GM23338 (cell line): ENCODE measurements around the gene STAT1.

Experiments used
- CREB1 ChIP-seq: fragments of 250-450 bp; sonication (Bioruptor Pico); IDR thresholded peaks from 2 replicates; pipeline ENCODE4 v1.5.0; 2020; ENCODE audit warnings: low read depth, mild to moderate bottlenecking, moderate library complexity
- EZH2 ChIP-seq: fragments of 200-600 bp; sonication (generic); IDR thresholded peaks from one replicate; pipeline ENCODE4 v1.8.0; 2017; ENCODE audit warnings: antibody characterized with exemption, mild to moderate bottlenecking, low read depth; ENCODE audit not compliant: unreplicated experiment
- NANOG ChIP-seq: IDR thresholded peaks from 2 replicates; pipeline ENCODE4 v1.6.1; 2016; ENCODE audit warnings: antibody characterized with exemption, borderline replicate concordance
- POLR2AphosphoS5 ChIP-seq: IDR thresholded peaks from 2 replicates; pipeline ENCODE4 v1.6.1; 2016; ENCODE audit warnings: antibody characterized with exemption, low read depth
- TF ChIP-seq, protein P1 (sequence below): IDR thresholded peaks from one replicate; pipeline ENCODE4 v1.6.1; 2018; ENCODE audit warnings: antibody characterized with exemption; ENCODE audit not compliant: unreplicated experiment
- TF ChIP-seq, protein P2 (sequence below), 2 experiments: fragments of 200-600 bp in 1 of 2; sonication (generic) in 1 of 2; conservative IDR thresholded peaks; 2 replicates each; pipeline versions ENCODE4 v1.5.1 to v1.6.1; 2016 to 2017; ENCODE audit warnings: antibody characterized with exemption in 2 of 2, low read depth in 2 of 2, mild to moderate bottlenecking in 2 of 2, moderate library complexity in 1 of 2
- TF ChIP-seq, protein P3 (sequence below): IDR thresholded peaks from 2 replicates; pipeline ENCODE4 v1.6.1; 2016; ENCODE audit warnings: antibody characterized with exemption

DNA sequence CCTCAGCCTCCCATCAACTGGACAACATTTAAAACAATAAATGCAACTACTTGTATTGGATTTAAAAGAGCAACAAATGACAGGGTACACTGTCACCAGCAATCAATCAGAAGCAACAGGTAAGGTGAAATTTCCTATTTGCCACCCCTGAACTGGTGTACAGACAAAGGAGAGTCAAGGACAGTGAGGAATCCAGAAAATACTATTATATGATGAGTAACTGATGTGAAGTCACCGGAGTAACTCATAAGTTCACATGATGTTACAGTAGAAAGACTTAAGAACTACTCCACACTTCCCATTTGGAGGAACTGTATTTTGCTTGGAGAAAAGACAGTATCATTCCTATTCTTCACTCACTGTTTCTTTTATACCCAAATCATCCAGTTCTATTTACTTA lies 4.1 kb upstream of the STAT1 start:
- TF ChIP-seq POLR2AphosphoS5: no peak
- TF ChIP-seq, protein P1, sequence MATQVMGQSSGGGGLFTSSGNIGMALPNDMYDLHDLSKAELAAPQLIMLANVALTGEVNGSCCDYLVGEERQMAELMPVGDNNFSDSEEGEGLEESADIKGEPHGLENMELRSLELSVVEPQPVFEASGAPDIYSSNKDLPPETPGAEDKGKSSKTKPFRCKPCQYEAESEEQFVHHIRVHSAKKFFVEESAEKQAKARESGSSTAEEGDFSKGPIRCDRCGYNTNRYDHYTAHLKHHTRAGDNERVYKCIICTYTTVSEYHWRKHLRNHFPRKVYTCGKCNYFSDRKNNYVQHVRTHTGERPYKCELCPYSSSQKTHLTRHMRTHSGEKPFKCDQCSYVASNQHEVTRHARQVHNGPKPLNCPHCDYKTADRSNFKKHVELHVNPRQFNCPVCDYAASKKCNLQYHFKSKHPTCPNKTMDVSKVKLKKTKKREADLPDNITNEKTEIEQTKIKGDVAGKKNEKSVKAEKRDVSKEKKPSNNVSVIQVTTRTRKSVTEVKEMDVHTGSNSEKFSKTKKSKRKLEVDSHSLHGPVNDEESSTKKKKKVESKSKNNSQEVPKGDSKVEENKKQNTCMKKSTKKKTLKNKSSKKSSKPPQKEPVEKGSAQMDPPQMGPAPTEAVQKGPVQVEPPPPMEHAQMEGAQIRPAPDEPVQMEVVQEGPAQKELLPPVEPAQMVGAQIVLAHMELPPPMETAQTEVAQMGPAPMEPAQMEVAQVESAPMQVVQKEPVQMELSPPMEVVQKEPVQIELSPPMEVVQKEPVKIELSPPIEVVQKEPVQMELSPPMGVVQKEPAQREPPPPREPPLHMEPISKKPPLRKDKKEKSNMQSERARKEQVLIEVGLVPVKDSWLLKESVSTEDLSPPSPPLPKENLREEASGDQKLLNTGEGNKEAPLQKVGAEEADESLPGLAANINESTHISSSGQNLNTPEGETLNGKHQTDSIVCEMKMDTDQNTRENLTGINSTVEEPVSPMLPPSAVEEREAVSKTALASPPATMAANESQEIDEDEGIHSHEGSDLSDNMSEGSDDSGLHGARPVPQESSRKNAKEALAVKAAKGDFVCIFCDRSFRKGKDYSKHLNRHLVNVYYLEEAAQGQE: no peak
- TF ChIP-seq, protein P2, sequence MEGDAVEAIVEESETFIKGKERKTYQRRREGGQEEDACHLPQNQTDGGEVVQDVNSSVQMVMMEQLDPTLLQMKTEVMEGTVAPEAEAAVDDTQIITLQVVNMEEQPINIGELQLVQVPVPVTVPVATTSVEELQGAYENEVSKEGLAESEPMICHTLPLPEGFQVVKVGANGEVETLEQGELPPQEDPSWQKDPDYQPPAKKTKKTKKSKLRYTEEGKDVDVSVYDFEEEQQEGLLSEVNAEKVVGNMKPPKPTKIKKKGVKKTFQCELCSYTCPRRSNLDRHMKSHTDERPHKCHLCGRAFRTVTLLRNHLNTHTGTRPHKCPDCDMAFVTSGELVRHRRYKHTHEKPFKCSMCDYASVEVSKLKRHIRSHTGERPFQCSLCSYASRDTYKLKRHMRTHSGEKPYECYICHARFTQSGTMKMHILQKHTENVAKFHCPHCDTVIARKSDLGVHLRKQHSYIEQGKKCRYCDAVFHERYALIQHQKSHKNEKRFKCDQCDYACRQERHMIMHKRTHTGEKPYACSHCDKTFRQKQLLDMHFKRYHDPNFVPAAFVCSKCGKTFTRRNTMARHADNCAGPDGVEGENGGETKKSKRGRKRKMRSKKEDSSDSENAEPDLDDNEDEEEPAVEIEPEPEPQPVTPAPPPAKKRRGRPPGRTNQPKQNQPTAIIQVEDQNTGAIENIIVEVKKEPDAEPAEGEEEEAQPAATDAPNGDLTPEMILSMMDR (conservative IDR thresholded peaks at IDR 0.05; ENCODE audit: low read depth in 2 of 2): no peak
- TF ChIP-seq CREB1 (CRISPR knock-in tag): no peak
- TF ChIP-seq NANOG: no peak
- no peak for TF ChIP-seq EZH2
- TF ChIP-seq, protein P3, sequence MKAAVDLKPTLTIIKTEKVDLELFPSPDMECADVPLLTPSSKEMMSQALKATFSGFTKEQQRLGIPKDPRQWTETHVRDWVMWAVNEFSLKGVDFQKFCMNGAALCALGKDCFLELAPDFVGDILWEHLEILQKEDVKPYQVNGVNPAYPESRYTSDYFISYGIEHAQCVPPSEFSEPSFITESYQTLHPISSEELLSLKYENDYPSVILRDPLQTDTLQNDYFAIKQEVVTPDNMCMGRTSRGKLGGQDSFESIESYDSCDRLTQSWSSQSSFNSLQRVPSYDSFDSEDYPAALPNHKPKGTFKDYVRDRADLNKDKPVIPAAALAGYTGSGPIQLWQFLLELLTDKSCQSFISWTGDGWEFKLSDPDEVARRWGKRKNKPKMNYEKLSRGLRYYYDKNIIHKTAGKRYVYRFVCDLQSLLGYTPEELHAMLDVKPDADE: no peak
